ENCODE results near the gene FLT1.

FLT1 gene

DNA sequence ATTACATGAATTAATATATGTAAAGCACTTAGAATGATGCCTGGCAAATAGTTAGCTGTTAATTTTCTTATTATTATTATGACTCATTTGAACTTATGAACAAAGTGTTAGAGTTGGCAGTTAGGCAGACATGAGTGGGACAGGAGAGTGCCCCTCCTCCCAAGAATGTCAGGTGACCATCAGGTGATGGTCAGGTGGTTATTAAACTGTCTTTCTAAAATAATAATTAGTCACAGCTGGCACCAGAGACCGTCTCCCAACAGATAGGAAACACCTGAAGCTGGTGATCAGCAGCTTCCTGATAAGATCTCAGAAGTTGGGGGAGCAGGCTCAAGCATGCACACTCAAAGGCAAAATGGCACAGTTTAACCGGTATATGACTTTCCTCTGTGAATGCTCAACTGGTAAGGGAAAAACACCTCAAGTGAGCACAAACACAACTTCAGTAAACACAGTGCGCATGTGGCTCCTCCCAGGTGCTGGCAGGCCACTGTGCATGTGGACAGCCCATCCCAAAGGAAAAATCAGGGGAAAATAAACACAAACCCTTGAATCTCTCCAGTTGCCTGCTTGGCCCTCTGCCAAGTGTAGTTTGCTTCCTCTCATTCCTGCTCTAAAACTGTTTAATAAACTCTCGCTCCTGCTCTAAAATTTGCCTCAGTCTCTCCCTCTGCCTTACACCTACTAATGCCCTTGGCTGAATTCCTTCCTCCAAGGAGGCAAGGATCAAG lies 54.0 kb downstream of the FLT1 start:
- no peak for DNase-seq (ENCODE audit: low read depth in 2 of 2)
- TF ChIP-seq, protein P1, sequence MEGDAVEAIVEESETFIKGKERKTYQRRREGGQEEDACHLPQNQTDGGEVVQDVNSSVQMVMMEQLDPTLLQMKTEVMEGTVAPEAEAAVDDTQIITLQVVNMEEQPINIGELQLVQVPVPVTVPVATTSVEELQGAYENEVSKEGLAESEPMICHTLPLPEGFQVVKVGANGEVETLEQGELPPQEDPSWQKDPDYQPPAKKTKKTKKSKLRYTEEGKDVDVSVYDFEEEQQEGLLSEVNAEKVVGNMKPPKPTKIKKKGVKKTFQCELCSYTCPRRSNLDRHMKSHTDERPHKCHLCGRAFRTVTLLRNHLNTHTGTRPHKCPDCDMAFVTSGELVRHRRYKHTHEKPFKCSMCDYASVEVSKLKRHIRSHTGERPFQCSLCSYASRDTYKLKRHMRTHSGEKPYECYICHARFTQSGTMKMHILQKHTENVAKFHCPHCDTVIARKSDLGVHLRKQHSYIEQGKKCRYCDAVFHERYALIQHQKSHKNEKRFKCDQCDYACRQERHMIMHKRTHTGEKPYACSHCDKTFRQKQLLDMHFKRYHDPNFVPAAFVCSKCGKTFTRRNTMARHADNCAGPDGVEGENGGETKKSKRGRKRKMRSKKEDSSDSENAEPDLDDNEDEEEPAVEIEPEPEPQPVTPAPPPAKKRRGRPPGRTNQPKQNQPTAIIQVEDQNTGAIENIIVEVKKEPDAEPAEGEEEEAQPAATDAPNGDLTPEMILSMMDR (IDR thresholded peaks at IDR 0.05; ENCODE audit: low read depth, low read length), result no peak

DNA sequence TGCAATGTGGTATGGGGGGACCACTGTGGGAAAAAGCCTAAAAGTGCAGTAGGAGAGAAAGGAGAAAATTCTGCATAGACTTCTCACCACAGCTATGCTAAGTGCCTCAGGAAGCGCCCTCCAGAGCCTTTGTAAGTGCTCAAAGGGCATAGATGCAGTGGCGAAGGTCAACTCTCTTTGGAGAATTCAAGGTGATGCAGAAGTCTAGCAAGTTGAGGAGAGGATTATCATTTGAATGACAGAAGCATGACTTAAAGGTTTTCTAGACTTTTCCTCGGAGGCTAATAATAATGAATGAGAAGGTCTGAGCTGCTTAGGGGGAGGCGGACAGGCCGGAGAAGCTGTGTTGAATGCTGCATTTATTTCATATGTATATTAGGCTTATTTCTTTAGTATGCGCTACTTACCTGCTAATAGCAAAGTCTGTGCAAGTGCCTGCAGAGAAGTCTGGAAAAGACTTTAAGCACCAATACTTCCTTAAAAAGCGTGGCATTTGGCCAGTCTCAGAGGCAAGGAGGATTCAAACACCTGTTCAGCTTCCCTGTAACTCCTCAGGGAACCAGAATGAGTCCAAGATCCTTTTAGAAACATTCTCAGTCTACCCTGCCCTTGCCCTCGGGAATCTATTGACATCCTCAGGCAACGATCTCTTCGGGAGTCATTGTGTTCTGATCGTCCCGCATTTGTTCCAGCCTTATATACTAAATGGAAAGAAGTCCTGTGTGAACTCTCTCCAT lies 56.2 kb downstream of the FLT1 start:
- no peak for DNase-seq (ENCODE audit: low read depth in 2 of 2)
- H3K4me3 ChIP-seq (replicated peaks in 1 of 2; ENCODE audit: low read depth in 2 of 2, low read length in 2 of 2), result no peak overlapping the region
- TF ChIP-seq, protein P1 (IDR thresholded peaks at IDR 0.05; ENCODE audit: low read depth, low read length), result no peak

More for the DNA sequence above, 54.0 kb downstream of the FLT1 start:
- H3K4me3 ChIP-seq (replicated peaks in 1 of 2; ENCODE audit: low read depth in 2 of 2, low read length in 2 of 2), result no peak overlapping the region

DNA sequence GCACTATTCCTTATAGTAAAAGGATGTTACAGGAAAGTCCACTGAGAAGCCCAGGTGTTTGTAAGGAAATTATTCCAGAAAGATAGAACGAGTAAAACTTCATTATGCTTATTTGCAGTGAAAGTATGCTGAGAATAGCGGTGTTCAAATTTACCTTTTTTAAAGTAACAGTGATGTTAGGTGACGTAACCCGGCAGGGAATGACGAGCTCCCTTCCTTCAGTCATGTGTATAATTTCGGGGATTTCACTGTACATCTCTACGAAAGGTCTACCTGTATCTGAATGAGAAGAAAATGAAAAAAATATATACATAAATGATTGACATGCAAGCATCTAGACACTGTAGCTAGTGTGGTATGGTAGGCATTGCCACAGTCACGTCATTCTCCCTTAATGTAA lies 56.9 kb downstream of the FLT1 start:
- DNase-seq (ENCODE audit: low read depth in 2 of 2), result no peak
- H3K4me3 ChIP-seq (replicated peaks in 1 of 2; ENCODE audit: low read depth in 2 of 2, low read length in 2 of 2), result no peak overlapping the region
- TF ChIP-seq, protein P1 (IDR thresholded peaks at IDR 0.05; ENCODE audit: low read depth, low read length), result no peak

DNA sequence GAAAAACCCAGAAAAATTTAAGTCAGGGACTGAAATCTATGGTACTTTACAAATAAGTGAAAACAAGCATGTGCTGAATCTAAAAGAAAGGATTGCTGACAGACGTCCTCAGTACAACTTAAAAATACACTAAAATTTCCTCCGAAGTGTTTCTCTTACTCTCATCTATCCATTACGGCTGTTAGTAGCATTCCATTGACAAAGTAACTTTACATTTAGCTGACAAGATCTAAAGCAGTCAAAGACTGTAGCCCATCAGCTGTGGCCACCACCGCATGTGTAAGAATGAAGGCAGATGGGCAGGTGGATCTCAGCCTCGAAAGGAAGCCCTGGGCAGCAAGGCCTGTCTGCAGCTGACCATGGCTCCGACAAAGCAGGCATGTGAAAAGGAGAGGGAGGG lies 59.0 kb downstream of the FLT1 start:
- DNase-seq (ENCODE audit: low read depth in 2 of 2), result no peak
- TF ChIP-seq, protein P1 (IDR thresholded peaks at IDR 0.05; ENCODE audit: low read depth, low read length), result no peak
- H3K4me3 ChIP-seq (replicated peaks in 1 of 2; ENCODE audit: low read depth in 2 of 2, low read length in 2 of 2), result no peak overlapping the region

DNA sequence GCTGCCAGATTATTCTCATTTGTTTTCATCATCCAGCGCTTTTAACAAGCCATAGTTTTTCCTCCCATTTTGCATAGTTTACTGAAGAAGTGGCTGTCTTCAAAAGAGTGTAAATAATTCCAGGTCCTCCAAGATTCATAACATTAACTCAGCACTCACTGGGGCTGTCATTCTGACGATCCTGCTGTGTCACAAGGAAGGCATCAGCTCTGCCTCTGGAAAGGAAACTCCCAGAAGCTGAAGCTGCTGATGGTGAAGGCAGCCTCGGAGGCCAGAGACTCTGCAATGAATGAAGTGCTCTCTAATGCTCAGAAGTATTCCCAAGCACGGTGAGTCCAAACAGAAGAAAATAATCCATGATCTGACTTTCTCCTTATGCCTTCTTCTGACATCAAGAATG lies 60.0 kb downstream of the FLT1 start:
- peak in 1 of 2 donors; percentile 6 for DNase-seq (ENCODE audit: low read depth in 2 of 2)
- TF ChIP-seq, protein P1 (IDR thresholded peaks at IDR 0.05; ENCODE audit: low read depth, low read length), result no peak
- no peak overlapping the region for H3K4me3 ChIP-seq (replicated peaks in 1 of 2; ENCODE audit: low read depth in 2 of 2, low read length in 2 of 2)

DNA sequence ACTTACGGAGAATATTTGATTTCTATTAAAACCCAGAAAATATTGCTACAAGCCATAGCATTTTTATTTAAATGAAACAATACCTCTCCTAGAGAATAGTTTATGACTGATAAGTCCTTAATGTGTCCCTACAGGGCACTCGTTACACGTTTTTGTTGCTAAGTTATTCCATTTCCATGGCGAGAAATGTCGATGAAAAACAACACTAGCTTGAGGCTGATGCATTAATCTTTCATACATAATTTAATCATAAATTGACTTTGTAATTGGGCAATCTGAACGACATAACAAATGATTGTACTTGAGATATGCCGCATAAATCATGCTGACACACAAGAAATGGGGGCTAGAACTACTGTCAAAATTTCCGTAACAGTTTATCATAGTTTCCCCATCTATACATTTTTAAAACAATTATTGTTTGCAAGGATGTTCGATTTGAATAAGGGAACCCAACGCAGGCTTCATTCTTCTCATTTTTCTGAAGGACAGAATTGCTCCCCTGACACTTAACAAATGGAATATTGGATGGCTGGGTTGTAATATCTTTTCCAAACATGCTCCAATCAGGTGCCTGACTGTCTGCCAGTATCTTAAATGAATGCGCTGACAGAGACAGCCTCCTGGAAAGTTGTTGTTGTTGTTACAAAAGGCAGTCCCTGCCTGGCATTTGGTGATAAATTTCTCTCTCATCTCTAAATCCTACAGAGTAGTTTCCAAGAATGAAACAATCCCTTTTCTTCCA lies 61.9 kb downstream of the FLT1 start:
- DNase-seq (ENCODE audit: low read depth in 2 of 2), result no peak
- TF ChIP-seq, protein P1 (IDR thresholded peaks at IDR 0.05; ENCODE audit: low read depth, low read length), result no peak
- H3K4me3 ChIP-seq (replicated peaks in 1 of 2; ENCODE audit: low read depth in 2 of 2, low read length in 2 of 2), result no peak overlapping the region

All from cardiac fibroblast (primary cell).